MCF 10A (cell line): Measurements from ENCODE around the gene CXorf66. TPM values are rescaled to one million over a fixed set of nuclear protein-coding genes. Genes with fewer than 3 reads are reported as not detected.

ENCODE experiments used
- Bru-seq: library from RNA; stranded (reverse); fragments of 400-500 nt; gene quantifications from one replicate; lab custom pipeline; 2021; lab: Mats Ljungman, UMichigan
- BruChase-seq, 2 experiments: library from RNA; stranded (reverse); fragments of 400-500 nt; gene quantifications; one replicate each; lab custom pipeline; 2021; lab: Mats Ljungman, UMichigan
- BruUV-seq: library from RNA; stranded (reverse); fragments of 400-500 nt; replicated peaks from 2 replicates; lab custom pipeline; 2021; lab: Mats Ljungman, UMichigan
- CTCF ChIA-PET: fragments of 300-600 bp; sonication (Branson Sonifier 250); formaldehyde crosslinking; extraction: SDS; loops from one replicate; lab custom pipeline; 2021; ENCODE audit warnings: antibody characterized with exemption, inconsistent platforms; lab: Yijun Ruan, JAX
- POLR2A ChIA-PET: fragments of 300-600, 350-650 bp; sonication (Branson Sonifier 250); formaldehyde crosslinking; extraction: SDS; loops from one replicate; lab custom pipeline; 2020; ENCODE audit warnings: antibody characterized with exemption, inconsistent platforms; lab: Yijun Ruan, JAX
- DNase-seq: peaks from one replicate; pipeline ENCODE4 v3.0.0-alpha.2; 2018; ENCODE audit not compliant: unreplicated experiment
- H3K27ac Mint-ChIP-seq: one replicate; pipeline ENCODE4 v1.8.0; 2022; ENCODE audit warnings: mild to moderate bottlenecking, low read depth, mixed read lengths; ENCODE audit not compliant: unreplicated experiment
- H3K27me3 Mint-ChIP-seq: one replicate; pipeline ENCODE4 v1.8.0; 2022; ENCODE audit warnings: mixed read lengths; ENCODE audit not compliant: insufficient read depth, unreplicated experiment
- H3K36me3 Mint-ChIP-seq: one replicate; pipeline ENCODE4 v1.8.0; 2022; ENCODE audit warnings: mild to moderate bottlenecking, moderate library complexity, mixed read lengths; ENCODE audit not compliant: insufficient read depth, unreplicated experiment
- H3K4me1 Mint-ChIP-seq: one replicate; pipeline ENCODE4 v1.8.0; 2022; ENCODE audit warnings: mixed read lengths; ENCODE audit not compliant: insufficient read depth, unreplicated experiment
- H3K4me3 Mint-ChIP-seq: one replicate; pipeline ENCODE4 v1.8.0; 2022; ENCODE audit warnings: mild to moderate bottlenecking, moderate library complexity, mixed read lengths; ENCODE audit not compliant: unreplicated experiment
- H3K9me3 Mint-ChIP-seq: one replicate; pipeline ENCODE4 v1.8.0; 2022; ENCODE audit warnings: mixed read lengths; ENCODE audit not compliant: unreplicated experiment
- intact Hi-C: fragments of 100-400 bp; cut with micrococcal nuclease; formaldehyde crosslinking; loops from 2 replicates; pipeline ENCODE4 v1.14.1; 2022
- long read RNA-seq: library from polyadenylated mRNA; stranded (forward); transcript quantifications from one replicate; pipeline ENCODE4 v2.0.0, GENCODE V29; 2022
- total RNA-seq: library from RNA; stranded (reverse); gene quantifications from 2 replicates; pipeline ENCODE4 v1.2.3, GENCODE V29; 2022
- TF ChIP-seq, protein P1 (sequence below): fragments of 200-600 bp; IDR thresholded peaks from one replicate; pipeline ENCODE4 v1.8.0; 2022; ENCODE audit warnings: antibody characterized with exemption, mild to moderate bottlenecking; ENCODE audit not compliant: unreplicated experiment

Gene CXorf66, protein sequence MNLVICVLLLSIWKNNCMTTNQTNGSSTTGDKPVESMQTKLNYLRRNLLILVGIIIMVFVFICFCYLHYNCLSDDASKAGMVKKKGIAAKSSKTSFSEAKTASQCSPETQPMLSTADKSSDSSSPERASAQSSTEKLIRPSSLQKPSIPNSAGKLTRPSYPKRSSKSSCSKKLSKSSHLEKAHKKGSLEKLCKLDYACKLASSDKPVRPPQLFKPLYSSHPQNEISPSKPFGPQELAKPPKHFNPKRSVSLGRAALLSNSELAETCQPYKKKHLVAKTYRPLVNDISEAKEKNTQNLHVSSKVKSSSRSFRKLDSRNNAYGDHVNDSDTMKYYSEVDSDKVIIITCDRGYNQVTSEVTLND
- total RNA-seq (not detected in 2 replicates), Bru-seq, nascent RNA (not detected), BruChase-seq, experiment 1, labeled RNA remaining after a 6-hour chase (not detected), BruChase-seq, experiment 2, labeled RNA remaining after a 2-hour chase (not detected)
- long read RNA-seq, result 0 reads

DNA sequence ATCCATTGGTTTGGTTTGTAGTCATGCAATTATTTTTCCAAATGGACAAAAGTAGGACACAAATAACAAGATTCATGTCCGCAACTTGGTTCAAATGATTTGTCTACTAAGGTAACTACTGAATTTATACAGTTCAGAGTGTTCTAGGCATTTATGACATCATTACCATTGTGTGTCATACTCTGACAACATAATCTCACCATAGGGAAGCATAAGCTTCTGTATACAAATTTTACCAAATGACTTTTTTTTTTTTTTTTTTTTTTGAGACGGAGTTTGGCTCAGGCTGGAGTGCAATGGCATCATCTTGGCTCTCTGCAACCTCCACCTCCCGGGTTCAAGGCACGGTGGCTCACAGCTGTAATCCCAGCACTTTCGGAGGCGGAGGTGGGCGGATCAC, at the start of gene CXorf66:
CXorf66 (minus strand) TSS at position 101 of the 400 bp plus-strand sequence; CDS start at position 76, 25 bp downstream.
- intact Hi-C loops, result no loop called here
- BruUV-seq, result no TSS peak
- no peak within 1 kb of the TSS for H3K4me3 Mint-ChIP-seq
- H3K9me3 Mint-ChIP-seq, result peaks cover 7% of the 10 kb centered on the region
- TF ChIP-seq, protein P1, sequence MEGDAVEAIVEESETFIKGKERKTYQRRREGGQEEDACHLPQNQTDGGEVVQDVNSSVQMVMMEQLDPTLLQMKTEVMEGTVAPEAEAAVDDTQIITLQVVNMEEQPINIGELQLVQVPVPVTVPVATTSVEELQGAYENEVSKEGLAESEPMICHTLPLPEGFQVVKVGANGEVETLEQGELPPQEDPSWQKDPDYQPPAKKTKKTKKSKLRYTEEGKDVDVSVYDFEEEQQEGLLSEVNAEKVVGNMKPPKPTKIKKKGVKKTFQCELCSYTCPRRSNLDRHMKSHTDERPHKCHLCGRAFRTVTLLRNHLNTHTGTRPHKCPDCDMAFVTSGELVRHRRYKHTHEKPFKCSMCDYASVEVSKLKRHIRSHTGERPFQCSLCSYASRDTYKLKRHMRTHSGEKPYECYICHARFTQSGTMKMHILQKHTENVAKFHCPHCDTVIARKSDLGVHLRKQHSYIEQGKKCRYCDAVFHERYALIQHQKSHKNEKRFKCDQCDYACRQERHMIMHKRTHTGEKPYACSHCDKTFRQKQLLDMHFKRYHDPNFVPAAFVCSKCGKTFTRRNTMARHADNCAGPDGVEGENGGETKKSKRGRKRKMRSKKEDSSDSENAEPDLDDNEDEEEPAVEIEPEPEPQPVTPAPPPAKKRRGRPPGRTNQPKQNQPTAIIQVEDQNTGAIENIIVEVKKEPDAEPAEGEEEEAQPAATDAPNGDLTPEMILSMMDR, result no peak
- H3K36me3 Mint-ChIP-seq, result no peaks in the 10 kb centered on the region
- H3K4me1 Mint-ChIP-seq, result no peaks in the 10 kb centered on the region
- CTCF ChIA-PET, result interaction anchor here (0.6 to 1.3 kb wide), 5 partner anchors 9 to 1191 kb away, joined by 3 to 5 read pairs (median 4); no protein-coding TSS in a partner anchor
- POLR2A ChIA-PET, result no interaction called here
- H3K27ac Mint-ChIP-seq, result no peak within 1 kb of the TSS
- no peak for DNase-seq
- no peaks in the 10 kb centered on the region for H3K27me3 Mint-ChIP-seq

DNA sequence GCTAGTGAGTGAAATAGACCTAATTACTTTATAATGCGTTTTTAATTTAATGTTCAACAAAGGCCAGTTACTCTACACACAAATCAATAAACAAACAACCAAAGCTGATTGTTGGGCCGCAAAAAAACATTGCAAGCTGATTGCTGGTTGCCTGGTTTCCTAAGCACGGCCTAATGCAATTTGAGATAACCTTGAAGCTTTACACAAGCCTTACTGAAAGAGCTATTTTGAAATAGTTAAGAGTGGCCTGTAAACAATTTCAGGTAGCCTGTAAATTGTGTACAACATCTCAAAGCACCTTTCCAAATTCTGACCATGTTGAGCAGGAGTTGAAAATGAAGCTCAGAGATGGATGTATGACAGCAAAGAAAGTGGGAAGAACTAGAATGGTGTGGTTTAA, 17.5 kb upstream of the CXorf66 start:
- POLR2A ChIA-PET, result no interaction called here

DNA sequence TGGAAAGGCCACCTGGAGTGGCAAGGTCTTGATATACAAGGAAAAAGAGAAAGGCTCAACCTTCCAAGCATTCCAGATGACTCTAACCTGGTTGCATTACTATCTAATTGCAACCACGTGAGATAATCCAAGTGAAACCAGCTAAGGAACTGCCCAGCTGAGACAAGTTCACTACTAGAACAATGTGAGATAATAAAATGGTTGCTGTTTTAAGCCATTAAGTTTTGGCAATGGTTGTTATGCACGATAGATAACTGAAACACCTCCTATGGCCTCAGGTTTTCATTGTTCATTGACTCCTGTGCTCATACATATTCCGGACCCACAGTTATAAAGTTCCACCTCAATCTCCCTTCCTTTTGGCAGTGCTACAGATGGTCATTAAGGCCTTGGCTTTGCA, 9.2 kb upstream of the CXorf66 start:
- intact Hi-C loops, result loop anchor here (5.0 to 10.0 kb wide), 2 partner anchors 410 to 1217 kb away; no protein-coding TSS in a partner anchor
- no TSS peak for BruUV-seq
- Mint-ChIP-seq H3K27me3 (no peaks in the 10 kb centered on the region), H3K4me3 (no peak overlapping the region), H3K9me3 (peaks cover 13% of the 10 kb centered on the region), H3K36me3 (peaks cover 6% of the 10 kb centered on the region), H3K4me1 (no peaks in the 10 kb centered on the region), H3K27ac (no peak overlapping the region)
- TF ChIP-seq, protein P1, result no peak
- DNase-seq, result no peak
- ChIA-PET POLR2A (no interaction called here), CTCF (interaction anchor here (1.5 kb wide), 1 partner anchor 9 kb away, joined by 4 read pairs; the partner anchor contains the start of gene CXorf66)

More for the DNA sequence above, 17.5 kb upstream of the CXorf66 start:
- BruUV-seq, result no TSS peak
- Mint-ChIP-seq H3K4me3 (no peak overlapping the region), H3K27ac (no peak overlapping the region), H3K36me3 (peaks cover 6% of the 10 kb centered on the region), H3K27me3 (no peaks in the 10 kb centered on the region), H3K4me1 (no peaks in the 10 kb centered on the region), H3K9me3 (no peaks in the 10 kb centered on the region)
- TF ChIP-seq, protein P1, result no peak
- intact Hi-C loops, result no loop called here
- no peak for DNase-seq
- CTCF ChIA-PET, result no interaction called here
